H1 (cell line): Measurements from ENCODE around the gene SHCBP1. TPM values are rescaled to one million over a fixed set of nuclear protein-coding genes. Genes with fewer than 3 reads are reported as not detected.

Experiments used
- CTCF ChIA-PET: fragments of 300-600 bp; sonication (Branson Sonifier 250); formaldehyde crosslinking; loops from one replicate; lab custom pipeline; 2021; ENCODE audit not compliant: partially characterized antibody; lab: Charles Lee
- POLR2A ChIA-PET: fragments of 300-600 bp; sonication (Branson Sonifier 250); formaldehyde crosslinking; loops from one replicate; lab custom pipeline; 2021; ENCODE audit warnings: inconsistent platforms; ENCODE audit not compliant: partially characterized antibody; lab: Charles Lee
- DNase-seq, 2 experiments: peaks; one replicate each; pipeline versions ENCODE4 v3.0.0 to v3.0.0-alpha.2; 2010 to 2022; ENCODE audit warnings: low spot score in 2 of 2, low read depth in 1 of 2, mixed read lengths in 1 of 2
- FAIRE-seq: peaks from 2 replicates; lab custom pipeline; 2011; peaks lifted over from hg19 to GRCh38; lab: Jason Lieb, UNC
- H2AFZ ChIP-seq: 2 replicates; pipeline ENCODE4 v1.8.1; 2012; ENCODE audit warnings: low read length, inconsistent platforms
- H2AK5ac ChIP-seq: 2 replicates; pipeline ENCODE4 v1.6.1; 2013; ENCODE audit warnings: low read depth, low read length
- H2BK120ac ChIP-seq: replicated peaks from 2 replicates; pipeline ENCODE3; 2013; ENCODE audit warnings: low read depth, low read length, inconsistent platforms
- H2BK12ac ChIP-seq: 2 replicates; pipeline ENCODE4 v1.6.1; 2013; ENCODE audit warnings: low read depth, low read length
- H2BK15ac ChIP-seq: 2 replicates; pipeline ENCODE4 v1.6.1; 2013; ENCODE audit warnings: low read length
- H2BK20ac ChIP-seq: 2 replicates; pipeline ENCODE4 v1.6.1; 2013; ENCODE audit warnings: low read length
- H2BK5ac ChIP-seq: 2 replicates; pipeline ENCODE4 v1.6.1; 2013; ENCODE audit warnings: low read depth, low read length
- H3K14ac ChIP-seq: 2 replicates; pipeline ENCODE4 v1.6.1; 2013; ENCODE audit warnings: inconsistent platforms; ENCODE audit not compliant: insufficient read length
- H3K18ac ChIP-seq: 2 replicates; pipeline ENCODE4 v1.6.1; 2013; ENCODE audit warnings: low read length; ENCODE audit errors: extremely low read depth
- H3K23ac ChIP-seq: 2 replicates; pipeline ENCODE4 v1.6.1; 2013; ENCODE audit warnings: inconsistent platforms; ENCODE audit not compliant: insufficient read length
- H3K23me2 ChIP-seq: 2 replicates; pipeline ENCODE4 v1.6.1; 2013; ENCODE audit warnings: low read depth, low read length
- H3K27ac ChIP-seq: 2 replicates; pipeline ENCODE4 v1.6.1; 2011; ENCODE audit warnings: low read depth, low read length, inconsistent platforms
- H3K27me3 ChIP-seq, 4 experiments: replicated peaks in 1 of 4; 1 replicate in 1 of 4; 2 replicates in 3 of 4; pipeline versions ENCODE4 v1.6.1 to v1.8.1; 2011 to 2013; ENCODE audit warnings: low read length in 3 of 4, mild to moderate bottlenecking in 3 of 4, inconsistent platforms in 2 of 4, mixed read lengths in 2 of 4, moderate library complexity in 1 of 4; ENCODE audit not compliant: control insufficient read depth in 3 of 4, insufficient read depth in 3 of 4; ENCODE audit errors: extremely low read depth in 1 of 4
- H3K36me3 ChIP-seq, 4 experiments: 2 replicates each; pipeline versions ENCODE4 v1.6.1 to v1.8.1; 2011 to 2013; ENCODE audit warnings: mild to moderate bottlenecking in 4 of 4, low read length in 3 of 4, moderate library complexity in 2 of 4, control low read depth in 1 of 4, inconsistent platforms in 1 of 4; ENCODE audit not compliant: insufficient read depth in 4 of 4, control insufficient read depth in 2 of 4
- H3K4ac ChIP-seq: replicated peaks from 2 replicates; pipeline ENCODE3; 2013; ENCODE audit warnings: low read length, low read depth, mixed read lengths, inconsistent platforms; ENCODE audit not compliant: insufficient read length
- H3K4me1 ChIP-seq, 4 experiments: replicated peaks in 1 of 4; 1 replicate in 1 of 4; 2 replicates in 3 of 4; pipeline versions ENCODE4 v1.6.1 to v1.8.1; 2011 to 2013; ENCODE audit warnings: low read length in 3 of 4, inconsistent platforms in 2 of 4, mixed read lengths in 1 of 4; ENCODE audit not compliant: insufficient read depth in 4 of 4, control insufficient read depth in 3 of 4
- H3K4me2 ChIP-seq, 2 experiments: 2 replicates each; pipeline versions ENCODE4 v1.6.1 to v1.8.1; 2011 to 2013; ENCODE audit warnings: low read depth in 2 of 2, low read length in 2 of 2, control low read depth in 1 of 2, inconsistent platforms in 1 of 2, mild to moderate bottlenecking in 1 of 2; ENCODE audit not compliant: insufficient read depth in 1 of 2
- H3K4me3 ChIP-seq, 4 experiments: fragments of 200-600, 300-600 bp in 1 of 4; sonication (generic), shearing (Covaris generic), sonication (Bioruptor Twin) in 1 of 4; 2 replicates each; pipeline versions ENCODE4 v1.5.1 to v1.8.1; 2011 to 2016; ENCODE audit warnings: low read length in 4 of 4, low read depth in 3 of 4, control low read depth in 2 of 4, inconsistent platforms in 2 of 4, mild to moderate bottlenecking in 2 of 4, mixed read lengths in 1 of 4, moderate library complexity in 1 of 4; ENCODE audit not compliant: insufficient read depth in 2 of 4; ENCODE audit errors: extremely low read depth in 1 of 4
- H3K56ac ChIP-seq: replicated peaks from 2 replicates; pipeline ENCODE3; 2013; ENCODE audit warnings: low read depth, mild to moderate bottlenecking, mixed read lengths, low read length, inconsistent platforms; ENCODE audit not compliant: insufficient read length
- H3K79me1 ChIP-seq: 2 replicates; pipeline ENCODE4 v1.6.1; 2013; ENCODE audit warnings: low read depth, low read length, control low read depth
- H3K79me2 ChIP-seq, 2 experiments: 2 replicates each; pipeline versions ENCODE4 v1.6.1 to v1.8.1; 2012 to 2013; ENCODE audit warnings: low read length in 2 of 2, mild to moderate bottlenecking in 2 of 2, inconsistent platforms in 1 of 2; ENCODE audit not compliant: insufficient read depth in 2 of 2, control insufficient read depth in 1 of 2
- H3K9ac ChIP-seq, 4 experiments: replicated peaks in 1 of 4; 1 replicate in 1 of 4; 2 replicates in 3 of 4; pipeline versions ENCODE4 v1.6.1 to v1.8.1; 2011 to 2013; ENCODE audit warnings: low read depth in 3 of 4, low read length in 3 of 4, control low read depth in 2 of 4, mild to moderate bottlenecking in 2 of 4, moderate library complexity in 2 of 4, inconsistent platforms in 1 of 4; ENCODE audit errors: extremely low read depth in 1 of 4
- H3K9me3 ChIP-seq, 2 experiments: 2 replicates each; pipeline versions ENCODE4 v1.6.1 to v1.8.1; 2012 to 2013; ENCODE audit warnings: mild to moderate bottlenecking in 2 of 2, moderate library complexity in 2 of 2, control low read depth in 1 of 2, inconsistent platforms in 1 of 2, low read depth in 1 of 2, low read length in 1 of 2, mixed read lengths in 1 of 2; ENCODE audit not compliant: insufficient read depth in 2 of 2
- H4K20me1 ChIP-seq, 2 experiments: replicated peaks in 1 of 2; 2 replicates each; pipeline versions ENCODE3 to v1.8.1; 2011 to 2013; ENCODE audit warnings: inconsistent platforms in 2 of 2, low read length in 2 of 2, mild to moderate bottlenecking in 1 of 2; ENCODE audit not compliant: insufficient read depth in 2 of 2, control insufficient read depth in 1 of 2
- H4K5ac ChIP-seq: 2 replicates; pipeline ENCODE4 v1.6.1; 2013; ENCODE audit warnings: low read length, low read depth, mixed read lengths, inconsistent platforms; ENCODE audit not compliant: insufficient read length
- H4K8ac ChIP-seq: 2 replicates; pipeline ENCODE4 v1.8.0; 2013; ENCODE audit warnings: mild to moderate bottlenecking, moderate library complexity, low read length, inconsistent platforms; ENCODE audit not compliant: insufficient read depth; ENCODE audit errors: extremely low read depth
- H4K91ac ChIP-seq: replicated peaks from 2 replicates; pipeline ENCODE3; 2013; ENCODE audit warnings: low read length, mixed read lengths, inconsistent platforms; ENCODE audit not compliant: insufficient read length
- BRCA1 ChIP-seq: IDR thresholded peaks from 2 replicates; pipeline ENCODE4 v1.6.1; 2012; ENCODE audit warnings: low read depth, low read length, improper control_type of control experiment
- CTBP2 ChIP-seq: IDR thresholded peaks from 2 replicates; pipeline ENCODE4 v1.7.0; 2011; ENCODE audit warnings: borderline replicate concordance, mild to moderate bottlenecking, moderate library complexity, mixed read lengths, low read length; ENCODE audit not compliant: insufficient read depth, insufficient read length
- GTF2F1 ChIP-seq: IDR thresholded peaks from 2 replicates; pipeline ENCODE4 v1.6.1; 2012; ENCODE audit warnings: low read depth, low read length, improper control_type of control experiment, borderline replicate concordance
- KDM4A ChIP-seq: IDR thresholded peaks from one replicate; pipeline ENCODE4 v1.7.1; 2012; ENCODE audit warnings: low read depth, mild to moderate bottlenecking, moderate library complexity, low read length, inconsistent platforms; ENCODE audit not compliant: severe bottlenecking
- MAX ChIP-seq: IDR thresholded peaks from 2 replicates; pipeline ENCODE4 v1.6.1; 2012; ENCODE audit warnings: inconsistent platforms
- POLR2AphosphoS5 ChIP-seq: IDR thresholded peaks from 2 replicates; pipeline ENCODE4 v1.6.1; 2011; ENCODE audit warnings: low read depth, low read length
- SP2 ChIP-seq: IDR thresholded peaks from 2 replicates; pipeline ENCODE4 v1.6.1; 2012; ENCODE audit warnings: mild to moderate bottlenecking, low read length, inconsistent platforms
- TAF1 ChIP-seq: IDR thresholded peaks from 2 replicates; pipeline ENCODE4 v1.6.1; 2011; ENCODE audit warnings: mild to moderate bottlenecking, low read depth, low read length
- TAF7 ChIP-seq: optimal IDR thresholded peaks from 2 replicates; pipeline ENCODE3; 2011; ENCODE audit warnings: low read depth, mild to moderate bottlenecking, inconsistent platforms, low read length, moderate library complexity, borderline replicate concordance
- WGBS, 2 experiments: shearing (Covaris generic) in 1 of 2; methylation state at CpG; one replicate each; pipeline versions ENCODE4 v1.1.6 to v1.1.7; 2013 to 2015; ENCODE audit warnings: low lambda C conversion rate in 2 of 2, mixed read lengths in 2 of 2, inconsistent platforms in 1 of 2, low coverage in 1 of 2, missing lambda C conversion rate in 1 of 2; ENCODE audit not compliant: insufficient replicate concordance in 2 of 2, insufficient coverage in 1 of 2, insufficient read length in 1 of 2; ENCODE audit errors: extremely low coverage in 1 of 2, missing lambda C conversion rate in 1 of 2; 5-methylcytosine and 5-hydroxymethylcytosine counted together
- polyA plus RNA-seq, 7 experiments: library from polyadenylated mRNA; depleted of rRNA in 3 of 7; stranded (reverse) in 5 of 7; unstranded in 2 of 7; fragments of >200 nt in 5 of 7; fragments of 200-250 nt in 2 of 7; gene quantifications; 1 replicate in 5 of 7; 2 replicates in 1 of 7; 4 replicates in 1 of 7; pipeline versions ENCODE4 v1.2.1 to v1.2.3, GENCODE V29; 2011 to 2013; ENCODE audit warnings: missing spikeins in 2 of 7, mixed read lengths in 2 of 7
- total RNA-seq: library from RNA; stranded (reverse); fragmentation: NEBNext Ultra II Directional; extraction: Animal tissue kit (Norgen Biotek cat#: 25700); gene quantifications from 2 replicates; pipeline ENCODE4 v1.2.1, GENCODE V29; 2021

Gene SHCBP1
- total and polyA plus RNA-seq, 2 of the 8 experiments (the other 6 are each of a cell fraction or from before 2014, with no cell fraction given), result 5.7 to 14.8 TPM

DNA sequence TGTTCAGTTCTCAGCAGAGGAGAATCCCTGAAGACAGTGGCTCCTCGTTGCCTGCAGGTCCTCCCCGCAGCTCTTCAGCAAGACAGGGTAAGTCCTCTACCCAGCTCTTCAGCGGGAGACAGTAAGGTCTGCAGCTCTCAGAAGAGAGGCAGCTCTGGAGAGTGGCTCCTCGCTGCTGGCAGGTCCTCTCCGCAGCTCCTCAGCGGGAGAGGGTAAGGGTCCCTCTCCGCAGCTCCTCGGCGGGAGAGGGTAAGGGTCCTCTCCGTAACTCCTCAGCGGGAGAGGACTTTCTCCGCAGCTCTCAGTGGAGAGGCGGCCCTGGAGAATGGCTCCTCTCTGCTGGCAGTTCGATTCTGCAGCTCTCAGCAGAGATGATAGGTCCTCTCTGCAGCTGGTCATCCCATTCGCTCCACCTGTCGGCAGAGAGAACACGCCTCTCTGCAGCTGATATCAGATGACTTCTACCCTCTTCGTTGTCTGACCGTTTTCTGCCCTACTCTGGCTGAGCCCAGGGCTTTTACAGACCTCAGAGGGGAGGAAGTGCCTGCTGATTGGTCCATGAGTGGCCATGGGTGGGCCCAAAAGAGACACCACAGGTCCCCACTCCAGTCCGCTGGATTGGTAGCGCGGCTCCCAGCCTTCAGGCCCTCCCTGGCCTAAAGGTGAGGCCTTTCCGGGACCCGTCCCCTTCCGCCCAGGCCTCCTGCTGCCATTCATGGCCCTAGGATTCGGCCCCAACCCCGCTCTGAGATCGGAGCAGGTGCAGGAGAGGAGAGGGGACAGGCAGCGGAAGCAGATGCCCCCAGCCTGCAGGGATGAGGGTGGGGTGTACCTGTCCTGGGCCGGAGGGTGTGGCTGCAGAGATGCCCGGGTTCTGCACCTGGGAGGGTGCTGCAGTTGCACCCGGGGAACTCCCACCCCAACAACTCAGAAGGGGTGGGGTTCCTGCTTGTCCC, 11.9 kb upstream of the SHCBP1 start:
- Histone ChIP-seq H2BK15ac (no peak overlapping the region), H3K4me2 (peak overlapping the region; percentile 61 to 79), H3K4ac (no peak overlapping the region), H3K36me3 (no peaks in the 10 kb centered on the region), H4K8ac (peak overlapping the region; percentile 22), H3K9ac (no peak overlapping the region), H4K5ac (no peak overlapping the region), H2BK5ac (peak overlapping the region; percentile 75; the same call in 1 of the 2 replicates), H3K23ac (no peak overlapping the region), H3K79me2 (no peaks in the 10 kb centered on the region), H3K27me3 (no peaks in the 10 kb centered on the region; a peak in 1 of 7 replicates), H3K9me3 (no peaks in the 10 kb centered on the region), H2AK5ac (no peak overlapping the region), H3K27ac (no peak overlapping the region), H3K14ac (no peak overlapping the region), H3K56ac (no peak overlapping the region), H3K4me1 (peaks cover 0 to 5% (median 3%) of the 10 kb centered on the region in 4 experiments; a peak in 4 of 7 replicates), H2AFZ (peak overlapping the region; percentile 74), H4K20me1 (no peaks in the 10 kb centered on the region), H3K23me2 (peaks cover 2% of the 10 kb centered on the region; the same call in 1 of the 2 replicates), H3K4me3 (peak overlapping the region; percentile 19 to 54 (median 40); a peak in 7 of 8 replicates), H3K18ac (peak overlapping the region; percentile 48; the same call in 1 of the 2 replicates), H2BK12ac (no peak overlapping the region), H2BK20ac (no peak overlapping the region), H2BK120ac (no peak overlapping the region), H4K91ac (peak overlapping the region; percentile 60), H3K79me1 (no peaks in the 10 kb centered on the region; the same call in 1 of the 2 replicates)
- POLR2A ChIA-PET, result interaction anchor here (0.8 to 1.8 kb wide), 7 partner anchors 11 to 251 kb away, joined by 3 to 11 read pairs (median 4); partner anchors contain the start of genes GPT2, ORC6 and SHCBP1
- FAIRE-seq (peak; percentile 28), DNase-seq (peak; percentile 5 to 70)
- WGBS, 2 experiments, result 40% methylated on average over 32 of the region's 32 CpGs; no CpG with 5 or more reads in 1 of the 2 experiments
- CTCF ChIA-PET, result interaction anchor here (0.7 to 1.9 kb wide), 5 partner anchors 12 to 221 kb away, joined by 3 to 6 read pairs (median 4); partner anchors contain the start of gene SHCBP1
- TF ChIP-seq TAF7 (peak; percentile 51), POLR2AphosphoS5 (peak; percentile 86), TAF1 (peak; percentile 89), CTBP2 (peak; percentile 54), MAX (0 out of 2 replicates have a peak, but pooled peaks have one; percentile 13), SP2 (no peak), KDM4A (peak; percentile 73), GTF2F1 (0 out of 2 replicates have a peak, but pooled peaks have one; percentile 28), BRCA1 (no peak)
